T-helper 1 cell treated with Interleukin-12 subunit alpha and Interleukin-12 subunit beta and Interleukin-4 antibody, amounts not matched to agents 30 μg/mL and 1 μg/mL, for 36 hours (primary cell): ENCODE data around the gene OR3A3.
A peak's percentile ranks its signal among the peaks of the same experiment; 100 is the strongest.
"Not testable (repeated sequence)": the region's sequence is repeated elsewhere in the genome, so short reads cannot be mapped to it uniquely, and the experiment has no call there.

Experiments
- H3K27ac Mint-ChIP-seq: one replicate; pipeline ENCODE4 v1.8.0; 2021; ENCODE audit warnings: mild to moderate bottlenecking, mixed read lengths
- H3K27me3 Mint-ChIP-seq: one replicate; pipeline ENCODE4 v1.8.0; 2021; ENCODE audit warnings: low read depth, mixed read lengths
- H3K36me3 Mint-ChIP-seq: one replicate; pipeline ENCODE4 v1.8.0; 2021; ENCODE audit warnings: low read depth, mixed read lengths
- H3K4me1 Mint-ChIP-seq: one replicate; pipeline ENCODE4 v1.8.0; 2021; ENCODE audit warnings: low read depth, mixed read lengths
- H3K4me3 Mint-ChIP-seq: one replicate; pipeline ENCODE4 v1.8.0; 2021; ENCODE audit warnings: mild to moderate bottlenecking, moderate library complexity, mixed read lengths
- H3K9me3 Mint-ChIP-seq: one replicate; pipeline ENCODE4 v1.8.0; 2021; ENCODE audit warnings: mixed read lengths

Gene OR3A3

GRCh38 chr17:3411070-3411469 is at the start of gene OR3A3:
TSS of gene OR3A3 (plus strand) at chr17:3411370.
- Mint-ChIP-seq H3K4me3 (no peak within 1 kb of the TSS), H3K27ac (no peak within 1 kb of the TSS), H3K4me1 (no peaks in the 10 kb centered on the region), H3K27me3 (peaks cover 11% of the 10 kb centered on the region), H3K36me3 (no peaks in the 10 kb centered on the region), H3K9me3 (peaks cover 21% of the 10 kb centered on the region)

GRCh38 chr17:3371167-3371566 is 40.0 kb upstream of the OR3A3 start:
- not testable (repeated sequence) for H3K4me1 Mint-ChIP-seq, H3K36me3 Mint-ChIP-seq, H3K27ac Mint-ChIP-seq, H3K4me3 Mint-ChIP-seq, H3K27me3 Mint-ChIP-seq
- H3K9me3 Mint-ChIP-seq: peaks cover 21% of the 10 kb centered on the region

- Mint-ChIP-seq H3K4me3 (no peak overlapping the region), H3K4me1 (no peaks in the 10 kb centered on the region), H3K9me3 (peaks cover 15% of the 10 kb centered on the region), H3K27ac (no peak overlapping the region), H3K36me3 (no peaks in the 10 kb centered on the region), H3K27me3 (no peaks in the 10 kb centered on the region)
These were observed 32.8 kb upstream of the OR3A3 start for GRCh38 chr17:3378321-3378720.

GRCh38 chr17:3381957-3382356 is 29.2 kb upstream of the OR3A3 start:
- Mint-ChIP-seq H3K9me3 (peaks cover 4% of the 10 kb centered on the region), H3K36me3 (no peaks in the 10 kb centered on the region), H3K27ac (no peak overlapping the region), H3K4me1 (no peaks in the 10 kb centered on the region), H3K27me3 (peaks cover 10% of the 10 kb centered on the region), H3K4me3 (no peak overlapping the region)

GRCh38 chr17:3385869-3386816 is 25.0 kb upstream of the OR3A3 start, which contains the start of gene OR3A2:
TSS of gene OR3A2 (minus strand) at chr17:3386308.
- no peaks in the 10 kb centered on the region for H3K4me1 Mint-ChIP-seq
- H3K27me3 Mint-ChIP-seq: peaks cover 15% of the 10 kb centered on the region
- H3K4me3 Mint-ChIP-seq: peak within 1 kb of the TSS; percentile 50
- no peaks in the 10 kb centered on the region for H3K36me3 Mint-ChIP-seq
- H3K27ac Mint-ChIP-seq: no peak within 1 kb of the TSS
- H3K9me3 Mint-ChIP-seq: no peaks in the 10 kb centered on the region

GRCh38 chr17:3389791-3390190 is 21.4 kb upstream of the OR3A3 start:
- no peak overlapping the region for H3K4me3 Mint-ChIP-seq

GRCh38 chr17:3397801-3398200 is 13.4 kb upstream of the OR3A3 start:
- not testable (repeated sequence) for H3K4me1 Mint-ChIP-seq, H3K36me3 Mint-ChIP-seq, H3K4me3 Mint-ChIP-seq, H3K9me3 Mint-ChIP-seq, H3K27ac Mint-ChIP-seq, H3K27me3 Mint-ChIP-seq

More at GRCh38 chr17:3389791-3390190, 21.4 kb upstream of the OR3A3 start:
- Mint-ChIP-seq H3K27ac (no peak overlapping the region), H3K36me3 (no peaks in the 10 kb centered on the region), H3K4me1 (no peaks in the 10 kb centered on the region), H3K9me3 (no peaks in the 10 kb centered on the region), H3K27me3 (peaks cover 10% of the 10 kb centered on the region)

GRCh38 chr17:3398310-3398709 is 12.9 kb upstream of the OR3A3 start, which contains the start of gene OR1E1:
TSS of gene OR1E1 (minus strand) at chr17:3398410. CDS start at chr17:3398410, 0 bp downstream.
- H3K27me3 Mint-ChIP-seq: no peaks in the 10 kb centered on the region
- H3K4me3 Mint-ChIP-seq: no peak within 1 kb of the TSS
- no peaks in the 10 kb centered on the region for H3K4me1 Mint-ChIP-seq
- no peaks in the 10 kb centered on the region for H3K9me3 Mint-ChIP-seq
- no peak within 1 kb of the TSS for H3K27ac Mint-ChIP-seq
- no peaks in the 10 kb centered on the region for H3K36me3 Mint-ChIP-seq

- Mint-ChIP-seq H3K27ac (no peak overlapping the region), H3K4me1 (no peaks in the 10 kb centered on the region), H3K36me3 (no peaks in the 10 kb centered on the region), H3K4me3 (no peak overlapping the region), H3K9me3 (no peaks in the 10 kb centered on the region), H3K27me3 (no peaks in the 10 kb centered on the region)
These were observed 11.1 kb upstream of the OR3A3 start for GRCh38 chr17:3400055-3400454.

GRCh38 chr17:3401786-3402185 is 9.4 kb upstream of the OR3A3 start:
- no peaks in the 10 kb centered on the region for H3K36me3 Mint-ChIP-seq
- no peaks in the 10 kb centered on the region for H3K27me3 Mint-ChIP-seq
- no peak overlapping the region for H3K27ac Mint-ChIP-seq
- H3K4me3 Mint-ChIP-seq: no peak overlapping the region
- H3K4me1 Mint-ChIP-seq: no peaks in the 10 kb centered on the region
- H3K9me3 Mint-ChIP-seq: peaks cover 7% of the 10 kb centered on the region

- H3K9me3 Mint-ChIP-seq: peaks cover 20% of the 10 kb centered on the region
- not testable (repeated sequence) for H3K36me3 Mint-ChIP-seq, H3K4me3 Mint-ChIP-seq, H3K27ac Mint-ChIP-seq, H3K27me3 Mint-ChIP-seq, H3K4me1 Mint-ChIP-seq
These were observed 7.3 kb upstream of the OR3A3 start for GRCh38 chr17:3403856-3404255.

GRCh38 chr17:3412216-3412615 is 1.0 kb downstream of the OR3A3 start:
- Mint-ChIP-seq H3K27me3 (peaks cover 13% of the 10 kb centered on the region), H3K9me3 (peaks cover 12% of the 10 kb centered on the region)
- not testable (repeated sequence) for H3K36me3 Mint-ChIP-seq, H3K27ac Mint-ChIP-seq, H3K4me1 Mint-ChIP-seq, H3K4me3 Mint-ChIP-seq

- Mint-ChIP-seq H3K36me3 (no peaks in the 10 kb centered on the region), H3K4me3 (no peak overlapping the region), H3K9me3 (no peaks in the 10 kb centered on the region), H3K4me1 (no peaks in the 10 kb centered on the region), H3K27me3 (peaks cover 16% of the 10 kb centered on the region), H3K27ac (no peak overlapping the region)
These were observed 4.4 kb downstream of the OR3A3 start for GRCh38 chr17:3415610-3416009.

GRCh38 chr17:3418222-3418621 is 7.1 kb downstream of the OR3A3 start:
- Mint-ChIP-seq H3K4me1 (no peaks in the 10 kb centered on the region), H3K27ac (no peak overlapping the region), H3K4me3 (no peak overlapping the region), H3K9me3 (no peaks in the 10 kb centered on the region), H3K27me3 (peaks cover 4% of the 10 kb centered on the region), H3K36me3 (no peaks in the 10 kb centered on the region)

- not testable (repeated sequence) for H3K9me3 Mint-ChIP-seq, H3K4me3 Mint-ChIP-seq, H3K4me1 Mint-ChIP-seq, H3K27ac Mint-ChIP-seq, H3K36me3 Mint-ChIP-seq, H3K27me3 Mint-ChIP-seq
These were observed 22.0 kb downstream of the OR3A3 start for GRCh38 chr17:3433215-3433614.
